ENCODE results near the gene REPIN1.

DNA sequence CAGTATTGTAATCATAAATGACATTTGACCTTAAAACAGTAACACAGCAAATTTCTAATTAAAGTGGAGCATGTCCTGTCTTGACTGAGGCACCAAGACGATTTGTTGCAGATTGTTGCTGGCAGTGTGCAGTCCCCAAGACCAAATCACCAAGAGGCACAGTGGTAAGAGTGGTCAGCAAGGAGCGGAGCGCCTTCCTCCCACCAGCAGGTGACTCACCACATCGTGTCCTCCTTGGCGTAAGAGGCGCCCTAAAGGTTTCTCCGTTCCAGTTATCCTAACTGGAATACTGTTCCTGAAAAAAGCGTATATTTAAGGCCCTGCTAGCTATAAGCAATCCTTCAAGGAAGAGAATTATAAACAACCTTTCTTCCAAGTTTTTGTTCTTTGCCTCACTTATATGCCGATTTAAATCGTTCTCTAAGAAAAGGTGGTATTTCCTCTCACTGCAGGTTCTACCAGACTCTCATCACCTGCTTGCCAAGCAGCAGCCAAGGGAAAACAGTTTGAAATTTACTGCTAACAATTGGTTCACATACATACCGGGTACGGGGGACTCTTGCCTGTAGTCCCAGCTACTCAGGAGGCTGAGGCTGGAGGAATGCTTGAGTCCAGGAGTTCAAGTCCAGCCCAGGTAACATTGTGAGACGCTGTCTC lies 10.7 kb upstream of the REPIN1 start:
- TF ChIP-seq RAD21 (conservative IDR thresholded peaks at IDR 0.05 in 1 of 2, IDR thresholded peaks at IDR 0.05 in 1 of 2) (no peak), MAZ (IDR thresholded peaks at IDR 0.05; ENCODE audit: borderline replicate concordance, low read depth, low read length) (no peak), RNF2 (IDR thresholded peaks at IDR 0.05; ENCODE audit: borderline replicate concordance, low read depth) (no peak), SMC3 (IDR thresholded peaks at IDR 0.05) (no peak), EP300 (IDR thresholded peaks at IDR 0.05) (no peak), RCOR1 (IDR thresholded peaks at IDR 0.05; ENCODE audit: low read depth, low read length) (no peak), FOSL2 (IDR thresholded peaks at IDR 0.05) (no peak), FOSL2 (CRISPR knock-in tag; IDR thresholded peaks at IDR 0.05) (no peak), POLR2A (IDR thresholded peaks at IDR 0.05; ENCODE audit: low read length) (no peak), CEBPB (IDR thresholded peaks at IDR 0.05) (no peak), MAFK (IDR thresholded peaks at IDR 0.05; ENCODE audit: partially characterized antibody) (no peak), BHLHE40 (IDR thresholded peaks at IDR 0.05; ENCODE audit: low read depth, low read length) (no peak), MYC (IDR thresholded peaks at IDR 0.05; ENCODE audit: borderline replicate concordance, low read length) (no peak)
- TF ChIP-seq, protein P1, sequence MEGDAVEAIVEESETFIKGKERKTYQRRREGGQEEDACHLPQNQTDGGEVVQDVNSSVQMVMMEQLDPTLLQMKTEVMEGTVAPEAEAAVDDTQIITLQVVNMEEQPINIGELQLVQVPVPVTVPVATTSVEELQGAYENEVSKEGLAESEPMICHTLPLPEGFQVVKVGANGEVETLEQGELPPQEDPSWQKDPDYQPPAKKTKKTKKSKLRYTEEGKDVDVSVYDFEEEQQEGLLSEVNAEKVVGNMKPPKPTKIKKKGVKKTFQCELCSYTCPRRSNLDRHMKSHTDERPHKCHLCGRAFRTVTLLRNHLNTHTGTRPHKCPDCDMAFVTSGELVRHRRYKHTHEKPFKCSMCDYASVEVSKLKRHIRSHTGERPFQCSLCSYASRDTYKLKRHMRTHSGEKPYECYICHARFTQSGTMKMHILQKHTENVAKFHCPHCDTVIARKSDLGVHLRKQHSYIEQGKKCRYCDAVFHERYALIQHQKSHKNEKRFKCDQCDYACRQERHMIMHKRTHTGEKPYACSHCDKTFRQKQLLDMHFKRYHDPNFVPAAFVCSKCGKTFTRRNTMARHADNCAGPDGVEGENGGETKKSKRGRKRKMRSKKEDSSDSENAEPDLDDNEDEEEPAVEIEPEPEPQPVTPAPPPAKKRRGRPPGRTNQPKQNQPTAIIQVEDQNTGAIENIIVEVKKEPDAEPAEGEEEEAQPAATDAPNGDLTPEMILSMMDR (IDR thresholded peaks at IDR 0.05), result no peak

All from A549 (cell line).